ENCODE data around the gene SLC6A18. TPM values are rescaled to one million over a fixed set of nuclear protein-coding genes. Genes with fewer than 3 reads are reported as not detected.

Gene SLC6A18
- total and polyA plus RNA-seq, 9 of the 15 experiments (the other 6 are each of a cell fraction or from before 2014, with no cell fraction given): not detected

DNA sequence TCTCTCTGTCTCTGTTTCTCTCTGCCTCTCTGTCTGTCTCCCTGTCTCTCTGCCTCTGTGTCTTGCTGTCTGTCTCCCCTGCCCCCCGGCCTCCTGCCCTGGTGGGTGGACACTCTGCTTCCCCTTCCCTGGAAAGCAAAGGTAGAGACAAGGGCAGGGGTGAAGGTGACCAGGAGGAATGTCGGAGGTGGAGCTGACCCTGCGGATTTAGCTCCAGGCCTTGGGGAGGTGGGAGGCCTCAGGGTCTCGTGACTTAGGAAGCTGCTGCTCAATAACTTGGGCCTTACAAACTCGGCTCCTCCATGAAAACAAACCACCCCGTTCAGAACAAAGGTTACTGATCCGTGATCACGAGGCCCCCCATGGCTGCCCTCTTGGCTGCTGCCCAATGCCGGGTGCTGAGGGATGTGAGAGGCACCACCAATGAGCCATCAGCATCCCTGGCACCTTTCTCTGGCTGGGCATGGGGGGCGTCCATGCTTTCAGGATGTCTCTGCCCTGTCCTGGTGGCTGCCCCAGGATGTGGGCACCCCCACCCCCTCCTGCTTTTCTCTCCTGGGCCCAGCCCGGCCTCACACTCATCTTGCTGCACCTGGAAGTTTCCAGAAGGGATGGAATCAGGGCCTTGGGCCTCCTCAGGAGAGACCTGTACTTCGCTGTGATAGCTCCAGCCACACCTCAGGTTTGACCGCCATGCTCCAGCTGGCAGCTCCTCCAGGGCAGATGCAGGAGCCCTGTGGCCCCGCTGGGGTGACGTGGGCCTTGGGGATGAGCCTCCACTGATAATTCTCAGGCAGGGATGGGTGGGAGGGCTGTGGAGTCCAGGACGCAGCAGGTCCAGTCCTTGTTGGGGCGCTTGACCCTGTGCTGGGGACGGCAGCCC is 38.6 kb upstream of the SLC6A18 start:
- no TSS peak for BruUV-seq (replicated peaks)
- peak overlapping the region; percentile 38 to 72 for H3K9ac ChIP-seq (ENCODE audit: insufficient read depth in 1 of 2, low read depth in 2 of 2, low read length in 2 of 2)
- ATAC-seq (no peak), DNase-seq (ENCODE audit: extremely low read depth in 1 of 4, low spot score in 3 of 4) (no peak), FAIRE-seq (no peak)
- POLR2A ChIA-PET: interaction anchor here (0.6 kb wide), 1 partner anchor 219 kb away, joined by 3 read pairs; no protein-coding TSS in a partner anchor
- intact Hi-C loops (cut with micrococcal nuclease): no loop called here
- 51% methylated on average over 15 of the region's 18 CpGs for WGBS (ENCODE audit: insufficient coverage, low coverage, missing lambda C conversion rate)
- no peak overlapping the region for H3K4me3 ChIP-seq
- H3K36me3 ChIP-seq (ENCODE audit: control insufficient read depth, insufficient read depth, low read length): no peaks in the 10 kb centered on the region
- no peaks in the 10 kb centered on the region for H3K79me2 ChIP-seq (ENCODE audit: control insufficient read depth, insufficient read depth, low read length)
- H3K9me1 ChIP-seq (ENCODE audit: control insufficient read depth, insufficient read depth, low read length): no peaks in the 10 kb centered on the region
- H3K4me2 ChIP-seq (ENCODE audit: insufficient read depth, low read length): peak overlapping the region; percentile 61; the same call in 1 of the 2 replicates
- peak overlapping the region; percentile 33; the same call in 1 of the 2 replicates for H2AFZ ChIP-seq (ENCODE audit: low read depth, low read length)
- H3K27ac ChIP-seq (ENCODE audit: extremely low read depth, low read depth, low read length): peak overlapping the region; percentile 59
- H3K27me3 ChIP-seq (ENCODE audit: control insufficient read depth in 2 of 2, insufficient read depth in 2 of 2, low read length in 2 of 2): no peaks in the 10 kb centered on the region
- H3K9me3 ChIP-seq (replicated peaks; ENCODE audit: control insufficient read depth, insufficient read depth, low read depth, low read length): no peaks in the 10 kb centered on the region
- H3K4me1 ChIP-seq (replicated peaks in 1 of 2; ENCODE audit: control insufficient read depth in 2 of 2, insufficient read depth in 2 of 2, low read length in 2 of 2): peaks cover 62 to 80% of the 10 kb centered on the region in 2 experiments
- no peaks in the 10 kb centered on the region for H4K20me1 ChIP-seq (replicated peaks; ENCODE audit: control insufficient read depth, insufficient read depth, low read length)
- CTCF ChIA-PET (ENCODE audit: low intra/inter-chr PET ratio): interaction anchor here (0.6 kb wide), 1 partner anchor 101 kb away, joined by 4 read pairs; no protein-coding TSS in a partner anchor
- in situ Hi-C loops (cut with MboI): no loop called here
- peak; percentile 15 for TF ChIP-seq KDM5B (IDR thresholded peaks at IDR 0.05; ENCODE audit: insufficient replicate concordance, low read depth, low read length)
- no peak for TF ChIP-seq HIVEP1 (CRISPR knock-in tag; IDR thresholded peaks at IDR 0.05)
- TF ChIP-seq DMBX1 (CRISPR knock-in tag; IDR thresholded peaks at IDR 0.05; ENCODE audit: borderline replicate concordance): no peak
- TF ChIP-seq, protein P1, sequence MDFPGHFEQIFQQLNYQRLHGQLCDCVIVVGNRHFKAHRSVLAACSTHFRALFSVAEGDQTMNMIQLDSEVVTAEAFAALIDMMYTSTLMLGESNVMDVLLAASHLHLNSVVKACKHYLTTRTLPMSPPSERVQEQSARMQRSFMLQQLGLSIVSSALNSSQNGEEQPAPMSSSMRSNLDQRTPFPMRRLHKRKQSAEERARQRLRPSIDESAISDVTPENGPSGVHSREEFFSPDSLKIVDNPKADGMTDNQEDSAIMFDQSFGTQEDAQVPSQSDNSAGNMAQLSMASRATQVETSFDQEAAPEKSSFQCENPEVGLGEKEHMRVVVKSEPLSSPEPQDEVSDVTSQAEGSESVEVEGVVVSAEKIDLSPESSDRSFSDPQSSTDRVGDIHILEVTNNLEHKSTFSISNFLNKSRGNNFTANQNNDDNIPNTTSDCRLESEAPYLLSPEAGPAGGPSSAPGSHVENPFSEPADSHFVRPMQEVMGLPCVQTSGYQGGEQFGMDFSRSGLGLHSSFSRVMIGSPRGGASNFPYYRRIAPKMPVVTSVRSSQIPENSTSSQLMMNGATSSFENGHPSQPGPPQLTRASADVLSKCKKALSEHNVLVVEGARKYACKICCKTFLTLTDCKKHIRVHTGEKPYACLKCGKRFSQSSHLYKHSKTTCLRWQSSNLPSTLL (IDR thresholded peaks at IDR 0.05): 0 out of 2 replicates have a peak, but pooled peaks have one; percentile 25
- TF ChIP-seq NFRKB (IDR thresholded peaks at IDR 0.05; ENCODE audit: low read depth): peak; percentile 13; the same call in 1 of the 2 replicates
- 0 out of 2 replicates have a peak, but pooled peaks have one; percentile 38 for TF ChIP-seq ZNF165 (CRISPR knock-in tag; IDR thresholded peaks at IDR 0.05; ENCODE audit: borderline replicate concordance)
- 0 out of 2 replicates have a peak, but pooled peaks have one; percentile 38 for TF ChIP-seq ZNF740 (CRISPR knock-in tag; IDR thresholded peaks at IDR 0.05)
- TF ChIP-seq ZNF740 (tag; IDR thresholded peaks at IDR 0.05): no peak
- TF ChIP-seq ZNF316 (IDR thresholded peaks at IDR 0.05): peak; percentile 19; the same call in 1 of the 2 replicates
- TF ChIP-seq ZNF780A (CRISPR knock-in tag; IDR thresholded peaks at IDR 0.05): no peak
- 0 out of 2 replicates have a peak, but pooled peaks have one; percentile 9 for TF ChIP-seq ZNF584 (CRISPR knock-in tag; IDR thresholded peaks at IDR 0.05; ENCODE audit: low read depth)
- TF ChIP-seq VEZF1 (CRISPR knock-in tag; IDR thresholded peaks at IDR 0.05): no peak
- TF ChIP-seq ZNF311 (CRISPR knock-in tag; IDR thresholded peaks at IDR 0.05): 0 out of 2 replicates have a peak, but pooled peaks have one; percentile 41
- 0 out of 2 replicates have a peak, but pooled peaks have one; percentile 9 for TF ChIP-seq SMAD4 (CRISPR knock-in tag; conservative IDR thresholded peaks at IDR 0.05)
- TF ChIP-seq, protein P2, sequence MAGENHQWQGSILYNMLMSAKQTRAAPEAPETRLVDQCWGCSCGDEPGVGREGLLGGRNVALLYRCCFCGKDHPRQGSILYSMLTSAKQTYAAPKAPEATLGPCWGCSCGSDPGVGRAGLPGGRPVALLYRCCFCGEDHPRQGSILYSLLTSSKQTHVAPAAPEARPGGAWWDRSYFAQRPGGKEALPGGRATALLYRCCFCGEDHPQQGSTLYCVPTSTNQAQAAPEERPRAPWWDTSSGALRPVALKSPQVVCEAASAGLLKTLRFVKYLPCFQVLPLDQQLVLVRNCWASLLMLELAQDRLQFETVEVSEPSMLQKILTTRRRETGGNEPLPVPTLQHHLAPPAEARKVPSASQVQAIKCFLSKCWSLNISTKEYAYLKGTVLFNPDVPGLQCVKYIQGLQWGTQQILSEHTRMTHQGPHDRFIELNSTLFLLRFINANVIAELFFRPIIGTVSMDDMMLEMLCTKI (IDR thresholded peaks at IDR 0.05; ENCODE audit: partially characterized antibody): no peak

Data from K562 (cell line).